PC-9 (cell line): ENCODE measurements around the gene OR8B8. TPM values are rescaled to one million over a fixed set of nuclear protein-coding genes. Genes with fewer than 3 reads are reported as not detected.

ENCODE experiments used
- BruUV-seq: library from RNA; stranded (reverse); fragments of 400-500 nt; replicated peaks from 2 replicates; lab custom pipeline; 2021; lab: Mats Ljungman, UMichigan
- CTCF ChIA-PET: fragments of 300-600 bp; sonication (Branson Sonifier 250); formaldehyde crosslinking; loops from one replicate; lab custom pipeline; 2022; ENCODE audit warnings: antibody characterized with exemption; lab: Charles Lee
- POLR2A ChIA-PET: fragments of 300-600 bp; sonication (Branson Sonifier 250); formaldehyde crosslinking; loops from one replicate; lab custom pipeline; 2022; ENCODE audit warnings: antibody characterized with exemption; ENCODE audit not compliant: unreplicated experiment; lab: Charles Lee
- DNase-seq, 2 experiments: peaks; one replicate each; pipeline versions ENCODE4 v3.0.0 to v3.0.0-alpha.2; 2015 to 2022; ENCODE audit warnings: mixed read lengths in 1 of 2
- H2AFZ ChIP-seq: fragments of 200-600 bp; sonication (generic); 2 replicates; pipeline ENCODE4 v1.8.1; 2017; ENCODE audit warnings: antibody characterized with exemption
- H3F3A ChIP-seq: fragments of 200-600 bp; sonication (generic); 2 replicates; pipeline ENCODE4 v1.8.1; 2017; ENCODE audit warnings: antibody characterized with exemption, mild to moderate bottlenecking, low read depth; ENCODE audit not compliant: insufficient read depth
- H3K27ac ChIP-seq: fragments of 200-600 bp; sonication (generic); 2 replicates; pipeline ENCODE4 v1.6.1; 2016; ENCODE audit warnings: mixed run types
- H3K27me3 ChIP-seq: fragments of 200-600 bp; sonication (generic); 2 replicates; pipeline ENCODE4 v1.6.1; 2016; ENCODE audit warnings: low read depth, mixed run types; ENCODE audit not compliant: insufficient read depth
- H3K36me3 ChIP-seq: fragments of 200-600 bp; sonication (generic); 2 replicates; pipeline ENCODE4 v1.6.1; 2016; ENCODE audit warnings: low read depth, mixed run types
- H3K4me1 ChIP-seq: fragments of 200-600 bp; sonication (generic); replicated peaks from 2 replicates; pipeline ENCODE4 v1.6.1; 2016; ENCODE audit warnings: mixed run types; ENCODE audit not compliant: insufficient read depth
- H3K4me2 ChIP-seq: fragments of 200-600 bp; sonication (generic); 2 replicates; pipeline ENCODE4 v1.6.1; 2017; ENCODE audit warnings: mixed run types
- H3K4me3 ChIP-seq: fragments of 200-600 bp; sonication (generic); 2 replicates; pipeline ENCODE4 v1.6.1; 2016; ENCODE audit warnings: mixed run types
- H3K79me2 ChIP-seq: fragments of 200-600 bp; sonication (generic); 2 replicates; pipeline ENCODE4 v1.6.1; 2017; ENCODE audit warnings: low read depth, mixed run types
- H3K9me2 ChIP-seq: fragments of 200-600 bp; sonication (generic); 2 replicates; pipeline ENCODE4 v1.8.1; 2017; ENCODE audit warnings: mild to moderate bottlenecking; ENCODE audit not compliant: insufficient read depth
- H3K9me3 ChIP-seq: fragments of 200-600 bp; sonication (generic); 2 replicates; pipeline ENCODE4 v1.8.1; 2016; ENCODE audit warnings: low read depth; ENCODE audit not compliant: insufficient read depth
- H4K20me1 ChIP-seq: fragments of 200-600 bp; sonication (generic); 2 replicates; pipeline ENCODE4 v1.8.1; 2017; ENCODE audit not compliant: insufficient read depth
- EZH2 ChIP-seq: fragments of 200-600 bp; sonication (generic); IDR thresholded peaks from 2 replicates; pipeline ENCODE4 v1.8.0; 2017; ENCODE audit warnings: antibody characterized with exemption, low read depth
- intact Hi-C: fragments of 100-400 bp; cut with micrococcal nuclease; formaldehyde crosslinking; loops from one replicate; pipeline ENCODE4 v1.10.0; 2022; ENCODE audit not compliant: unreplicated experiment
- total RNA-seq: library from RNA; stranded (reverse); gene quantifications from 2 replicates; pipeline ENCODE4 v1.2.3, GENCODE V29; 2021
- TF ChIP-seq, protein P1 (sequence below): fragments of 200-600 bp; sonication (generic); conservative IDR thresholded peaks from 2 replicates; pipeline ENCODE4 v1.6.1; 2017; ENCODE audit warnings: mixed run types, antibody characterized with exemption, mild to moderate bottlenecking, moderate library complexity

The OR8B8 gene
- total RNA-seq, 1 experiment from 2014 or later: not detected

DNA sequence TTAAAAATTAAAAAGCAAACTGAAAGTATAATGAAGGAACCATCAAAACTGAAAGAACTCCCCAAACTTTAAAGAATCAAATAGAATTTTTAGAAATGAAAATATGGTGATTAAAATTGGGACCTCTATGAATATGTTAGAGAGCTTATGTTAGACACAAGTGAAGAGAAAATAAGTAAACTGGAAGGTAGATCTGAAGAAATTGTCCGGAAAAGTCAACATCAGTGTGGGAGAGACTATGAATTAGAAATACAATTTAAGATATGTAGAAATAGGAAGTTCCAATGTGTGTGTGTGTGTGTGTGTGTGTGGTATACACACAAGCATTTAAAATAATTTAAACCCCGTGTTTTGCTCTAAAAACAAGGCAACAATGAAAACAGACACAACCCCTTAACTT, 15.9 kb downstream of the OR8B8 start:
- Histone ChIP-seq H3K4me2 (no peak overlapping the region), H3K27ac (no peak overlapping the region), H3K9me2 (no peaks in the 10 kb centered on the region), H3K27me3 (no peaks in the 10 kb centered on the region), H3K79me2 (no peaks in the 10 kb centered on the region), H3K36me3 (no peaks in the 10 kb centered on the region), H3K4me1 (no peaks in the 10 kb centered on the region), H3F3A (no peaks in the 10 kb centered on the region), H3K9me3 (no peaks in the 10 kb centered on the region), H4K20me1 (no peaks in the 10 kb centered on the region), H2AFZ (no peak overlapping the region), H3K4me3 (no peak overlapping the region)
- TF ChIP-seq, protein P1, sequence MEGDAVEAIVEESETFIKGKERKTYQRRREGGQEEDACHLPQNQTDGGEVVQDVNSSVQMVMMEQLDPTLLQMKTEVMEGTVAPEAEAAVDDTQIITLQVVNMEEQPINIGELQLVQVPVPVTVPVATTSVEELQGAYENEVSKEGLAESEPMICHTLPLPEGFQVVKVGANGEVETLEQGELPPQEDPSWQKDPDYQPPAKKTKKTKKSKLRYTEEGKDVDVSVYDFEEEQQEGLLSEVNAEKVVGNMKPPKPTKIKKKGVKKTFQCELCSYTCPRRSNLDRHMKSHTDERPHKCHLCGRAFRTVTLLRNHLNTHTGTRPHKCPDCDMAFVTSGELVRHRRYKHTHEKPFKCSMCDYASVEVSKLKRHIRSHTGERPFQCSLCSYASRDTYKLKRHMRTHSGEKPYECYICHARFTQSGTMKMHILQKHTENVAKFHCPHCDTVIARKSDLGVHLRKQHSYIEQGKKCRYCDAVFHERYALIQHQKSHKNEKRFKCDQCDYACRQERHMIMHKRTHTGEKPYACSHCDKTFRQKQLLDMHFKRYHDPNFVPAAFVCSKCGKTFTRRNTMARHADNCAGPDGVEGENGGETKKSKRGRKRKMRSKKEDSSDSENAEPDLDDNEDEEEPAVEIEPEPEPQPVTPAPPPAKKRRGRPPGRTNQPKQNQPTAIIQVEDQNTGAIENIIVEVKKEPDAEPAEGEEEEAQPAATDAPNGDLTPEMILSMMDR: no peak
- TF ChIP-seq EZH2: no peak
- DNase-seq: no peak
- POLR2A ChIA-PET: interaction anchor here (0.7 kb wide), 1 partner anchor 27 kb away, joined by 4 read pairs; no protein-coding TSS in a partner anchor
- BruUV-seq: no TSS peak
- CTCF ChIA-PET: no interaction called here
- intact Hi-C loops: no loop called here

DNA sequence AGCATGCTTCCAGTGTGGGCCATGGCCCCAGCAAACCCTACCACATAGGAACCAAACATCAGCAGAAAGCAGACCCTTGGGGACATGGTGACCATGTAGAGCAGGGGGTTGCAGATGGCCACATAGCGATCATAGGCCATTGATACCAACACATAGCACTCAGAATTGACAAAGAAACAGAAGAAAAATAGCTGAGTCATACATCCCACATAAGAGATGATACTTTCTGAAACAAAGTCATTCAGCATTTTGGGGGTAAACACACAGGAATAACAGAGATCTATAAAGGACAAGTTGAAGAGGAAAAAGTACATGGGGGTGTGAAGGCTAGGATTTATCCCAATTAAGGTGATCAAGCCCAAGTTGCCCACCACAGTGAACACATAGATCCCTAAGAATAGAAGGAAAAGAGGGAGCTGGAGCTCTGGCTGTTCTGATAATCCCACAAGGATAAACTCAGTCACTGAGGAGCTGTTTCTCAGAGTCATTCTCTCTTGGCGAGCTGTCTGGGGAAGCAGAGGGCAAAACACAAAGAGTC, 21.0 kb downstream of the OR8B8 start, which contains the start of gene OR8B4:
TSS of gene OR8B4 (minus strand) at position 488 of the 538 bp plus-strand sequence. CDS start at position 488, 0 bp downstream.
- no peaks in the 10 kb centered on the region for H3F3A ChIP-seq
- BruUV-seq: no TSS peak
- H3K27ac ChIP-seq: no peak within 1 kb of the TSS
- ChIA-PET POLR2A (no interaction called here), CTCF (no interaction called here)
- H3K79me2 ChIP-seq: no peaks in the 10 kb centered on the region
- H4K20me1 ChIP-seq: no peaks in the 10 kb centered on the region
- no peak within 1 kb of the TSS for H2AFZ ChIP-seq
- no peaks in the 10 kb centered on the region for H3K4me1 ChIP-seq
- DNase-seq: no peak
- peaks cover 7% of the 10 kb centered on the region; the same call in 1 of the 2 replicates for H3K27me3 ChIP-seq
- H3K4me3 ChIP-seq: no peak within 1 kb of the TSS
- H3K9me3 ChIP-seq: no peaks in the 10 kb centered on the region
- no peak within 1 kb of the TSS for H3K4me2 ChIP-seq
- no peaks in the 10 kb centered on the region for H3K36me3 ChIP-seq
- H3K9me2 ChIP-seq: no peaks in the 10 kb centered on the region
- TF ChIP-seq, protein P1: no peak
- no peak for TF ChIP-seq EZH2
- intact Hi-C loops: no loop called here

DNA sequence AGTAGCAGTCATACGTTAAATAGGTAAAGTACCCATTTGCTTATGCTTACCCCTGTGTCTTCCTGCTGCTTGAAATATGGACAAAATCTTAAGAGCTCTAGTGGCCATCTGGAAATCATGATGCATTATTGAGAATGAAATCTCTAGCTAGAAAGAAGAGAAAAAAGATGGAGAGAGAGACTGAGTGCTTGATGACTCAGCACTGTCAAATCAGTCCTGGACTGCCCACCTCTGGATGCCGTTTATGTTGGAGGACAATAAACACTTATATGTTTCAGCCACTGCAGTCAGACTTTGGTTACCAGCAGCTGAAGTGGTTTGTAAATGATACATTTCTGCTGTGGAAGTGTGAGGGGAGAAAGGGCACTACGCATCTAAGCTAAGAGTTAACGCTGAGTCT, 24.5 kb downstream of the OR8B8 start:
- H3K36me3 ChIP-seq: no peaks in the 10 kb centered on the region
- H2AFZ ChIP-seq: no peak overlapping the region
- no peaks in the 10 kb centered on the region for H3F3A ChIP-seq
- no peak for DNase-seq
- H3K79me2 ChIP-seq: no peaks in the 10 kb centered on the region
- H3K4me2 ChIP-seq: no peak overlapping the region
- CTCF ChIA-PET: no interaction called here
- TF ChIP-seq, protein P1: no peak
- TF ChIP-seq EZH2: no peak
- intact Hi-C loops: no loop called here
- no peak overlapping the region for H3K4me3 ChIP-seq
- BruUV-seq: no TSS peak
- H3K4me1 ChIP-seq: no peaks in the 10 kb centered on the region
- POLR2A ChIA-PET: no interaction called here
- H3K27ac ChIP-seq: no peak overlapping the region
- H3K9me3 ChIP-seq: no peaks in the 10 kb centered on the region
- no peaks in the 10 kb centered on the region for H3K9me2 ChIP-seq
- no peaks in the 10 kb centered on the region for H4K20me1 ChIP-seq
- H3K27me3 ChIP-seq: peaks cover 7% of the 10 kb centered on the region
